ENCODE measurements around the gene NOPCHAP1.
"Not testable (repeated sequence)": the region's sequence is repeated elsewhere in the genome, so short reads cannot be mapped to it uniquely, and the experiment has no call there.

The NOPCHAP1 gene

DNA sequence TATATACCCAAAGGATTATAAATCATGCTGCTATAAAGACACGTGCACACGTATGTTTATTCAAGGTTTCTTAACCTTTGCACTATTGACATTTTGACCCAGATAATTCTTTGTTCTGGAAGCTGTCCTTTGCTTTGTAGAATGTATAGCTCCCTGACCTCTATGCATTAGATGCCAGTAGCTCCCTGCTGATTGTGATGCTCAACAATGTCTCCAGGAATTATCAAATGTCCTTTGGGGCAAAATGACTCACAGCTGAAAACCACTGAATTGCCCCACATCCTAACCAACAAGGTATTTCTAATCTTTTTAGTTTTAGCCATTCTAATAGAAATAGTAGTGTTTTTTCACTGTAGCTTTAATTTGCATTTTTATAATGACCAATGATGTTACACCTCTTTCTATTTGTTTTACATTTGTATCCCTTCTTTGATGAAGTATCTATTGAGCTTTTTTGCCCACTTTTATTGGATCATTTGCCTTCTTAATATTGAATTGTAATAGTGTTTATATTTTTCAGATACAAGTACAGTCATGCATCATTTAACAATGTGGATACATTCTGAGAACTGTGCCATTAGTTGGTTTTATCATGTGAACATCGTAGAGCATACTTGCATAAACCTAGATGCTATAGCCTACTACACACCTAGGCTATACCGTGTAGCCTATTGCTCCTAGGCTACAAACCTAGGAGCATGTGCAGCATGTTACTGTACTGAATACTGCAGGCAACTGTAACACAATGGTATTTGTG is 10.4 kb upstream of the NOPCHAP1 start:
- no peaks in the 10 kb centered on the region for H3K9me3 ChIP-seq
- TF ChIP-seq, protein P1, sequence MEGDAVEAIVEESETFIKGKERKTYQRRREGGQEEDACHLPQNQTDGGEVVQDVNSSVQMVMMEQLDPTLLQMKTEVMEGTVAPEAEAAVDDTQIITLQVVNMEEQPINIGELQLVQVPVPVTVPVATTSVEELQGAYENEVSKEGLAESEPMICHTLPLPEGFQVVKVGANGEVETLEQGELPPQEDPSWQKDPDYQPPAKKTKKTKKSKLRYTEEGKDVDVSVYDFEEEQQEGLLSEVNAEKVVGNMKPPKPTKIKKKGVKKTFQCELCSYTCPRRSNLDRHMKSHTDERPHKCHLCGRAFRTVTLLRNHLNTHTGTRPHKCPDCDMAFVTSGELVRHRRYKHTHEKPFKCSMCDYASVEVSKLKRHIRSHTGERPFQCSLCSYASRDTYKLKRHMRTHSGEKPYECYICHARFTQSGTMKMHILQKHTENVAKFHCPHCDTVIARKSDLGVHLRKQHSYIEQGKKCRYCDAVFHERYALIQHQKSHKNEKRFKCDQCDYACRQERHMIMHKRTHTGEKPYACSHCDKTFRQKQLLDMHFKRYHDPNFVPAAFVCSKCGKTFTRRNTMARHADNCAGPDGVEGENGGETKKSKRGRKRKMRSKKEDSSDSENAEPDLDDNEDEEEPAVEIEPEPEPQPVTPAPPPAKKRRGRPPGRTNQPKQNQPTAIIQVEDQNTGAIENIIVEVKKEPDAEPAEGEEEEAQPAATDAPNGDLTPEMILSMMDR (IDR thresholded peaks at IDR 0.05) = no peak
- no peaks in the 10 kb centered on the region for H3K27me3 ChIP-seq
- no peaks in the 10 kb centered on the region for H3K4me1 ChIP-seq (ENCODE audit: control insufficient read depth in 1 of 2, insufficient read depth in 1 of 2, low read depth in 1 of 2, low read length in 1 of 2)
- H3K27ac ChIP-seq = no peak overlapping the region
- H3K36me3 ChIP-seq = no peaks in the 10 kb centered on the region
- no peak overlapping the region for H3K4me3 ChIP-seq (ENCODE audit: low read depth in 1 of 2, low read length in 1 of 2)

DNA sequence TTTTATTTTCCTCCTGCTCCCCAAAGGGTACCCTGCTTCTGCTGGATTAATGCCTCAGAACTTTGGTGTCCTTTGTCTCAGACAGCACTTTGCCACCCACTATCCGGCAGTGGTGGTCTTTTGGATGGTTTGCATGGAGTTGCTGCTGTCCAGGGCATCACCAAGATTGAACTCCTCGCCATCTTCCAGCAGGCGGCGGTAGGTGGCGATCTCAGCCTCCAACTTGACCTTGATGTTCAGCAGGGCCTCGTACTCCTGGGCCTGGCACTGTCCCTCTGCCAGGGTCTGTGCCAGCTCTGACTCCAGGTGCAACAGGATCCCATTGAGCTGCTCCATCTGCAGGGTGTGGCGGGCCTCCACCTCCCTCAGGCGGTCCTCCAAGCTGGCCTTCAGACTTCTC is 9.4 kb upstream of the NOPCHAP1 start:
- Histone ChIP-seq H3K4me3 (ENCODE audit: low read depth in 1 of 2, low read length in 1 of 2) (no peak overlapping the region), H3K36me3 (no peaks in the 10 kb centered on the region)

DNA sequence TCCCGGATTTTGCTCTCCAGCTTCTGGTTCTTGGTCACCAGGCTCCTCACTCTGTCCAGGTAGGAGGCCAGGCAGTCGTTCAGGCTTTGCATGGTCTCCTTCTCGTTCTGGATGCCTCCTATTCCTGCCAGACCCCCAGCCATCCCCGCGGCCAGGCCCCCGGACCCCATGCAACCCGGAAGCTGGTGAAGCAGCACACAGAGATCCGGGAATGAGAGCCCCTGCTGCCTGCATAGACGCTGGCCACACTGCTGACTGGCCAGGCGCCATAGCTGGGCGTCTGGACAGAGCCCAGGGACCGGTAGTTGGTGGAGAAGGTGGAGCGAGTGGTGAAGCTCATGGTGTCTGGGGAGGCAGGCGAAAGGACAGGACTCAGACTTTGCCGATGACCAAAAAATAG is 8.4 kb upstream of the NOPCHAP1 start:
- not testable (repeated sequence) for H3K4me1 ChIP-seq (ENCODE audit: control insufficient read depth in 1 of 2, insufficient read depth in 1 of 2, low read depth in 1 of 2, low read length in 1 of 2); H3K4me3 ChIP-seq (ENCODE audit: low read depth in 1 of 2, low read length in 1 of 2); H3K27me3 ChIP-seq; H3K9me3 ChIP-seq; H3K27ac ChIP-seq; H3K36me3 ChIP-seq

More for the DNA sequence above, 9.4 kb upstream of the NOPCHAP1 start:
- Histone ChIP-seq H3K27me3 (no peaks in the 10 kb centered on the region), H3K9me3 (no peaks in the 10 kb centered on the region), H3K4me1 (ENCODE audit: control insufficient read depth in 1 of 2, insufficient read depth in 1 of 2, low read depth in 1 of 2, low read length in 1 of 2) (no peaks in the 10 kb centered on the region), H3K27ac (no peak overlapping the region)
- TF ChIP-seq, protein P1 (IDR thresholded peaks at IDR 0.05) = no peak

DNA sequence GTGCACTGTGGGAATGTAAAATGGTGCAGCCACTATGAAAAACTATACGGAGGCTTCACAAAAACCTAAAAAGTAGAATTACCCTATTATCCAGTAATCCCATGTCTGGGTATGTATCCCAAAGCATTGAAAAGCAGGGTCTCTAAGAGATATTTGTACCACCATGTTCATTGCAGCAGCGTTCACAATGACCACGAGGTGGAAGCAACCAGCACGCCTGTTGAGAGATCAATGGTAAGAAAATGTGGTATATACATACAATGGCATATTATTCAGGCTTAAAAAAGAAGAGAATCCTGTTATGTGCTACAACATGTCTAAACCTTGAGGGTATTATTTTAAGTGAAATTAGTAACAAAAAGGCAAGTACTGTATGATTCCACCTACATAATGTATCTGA is 910 bp upstream of the NOPCHAP1 start:
- H3K4me3 ChIP-seq (ENCODE audit: low read depth in 1 of 2, low read length in 1 of 2) = no peak overlapping the region
- H3K36me3 ChIP-seq = no peaks in the 10 kb centered on the region

DNA sequence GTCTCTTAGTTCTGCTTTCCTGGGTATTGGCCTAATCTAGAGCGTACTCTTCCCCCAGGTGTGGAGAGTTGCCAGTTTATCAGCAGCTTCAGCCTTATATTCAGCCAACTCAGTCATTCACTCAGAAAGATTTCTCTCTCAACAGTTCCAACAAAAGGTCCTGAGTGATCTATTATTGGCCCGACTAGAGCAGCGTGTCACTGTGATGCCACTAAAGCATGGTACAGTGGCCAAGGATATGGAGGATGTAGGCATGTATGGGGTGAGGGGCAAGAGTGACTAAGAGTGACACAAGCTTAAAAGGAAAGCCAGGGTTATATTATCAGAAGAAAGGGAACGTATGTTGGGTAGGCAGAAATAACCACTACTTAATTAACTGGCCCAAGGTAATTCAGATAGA is 4.8 kb downstream of the NOPCHAP1 start:
- H3K27me3 ChIP-seq = no peaks in the 10 kb centered on the region

More for the DNA sequence above, 910 bp upstream of the NOPCHAP1 start:
- Histone ChIP-seq H3K27ac (no peak overlapping the region), H3K4me1 (ENCODE audit: control insufficient read depth in 1 of 2, insufficient read depth in 1 of 2, low read depth in 1 of 2, low read length in 1 of 2) (peaks cover 12 to 13% of the 10 kb centered on the region in 2 experiments), H3K27me3 (peaks cover 13% of the 10 kb centered on the region), H3K9me3 (no peaks in the 10 kb centered on the region)
- TF ChIP-seq, protein P1 (IDR thresholded peaks at IDR 0.05) = no peak

DNA sequence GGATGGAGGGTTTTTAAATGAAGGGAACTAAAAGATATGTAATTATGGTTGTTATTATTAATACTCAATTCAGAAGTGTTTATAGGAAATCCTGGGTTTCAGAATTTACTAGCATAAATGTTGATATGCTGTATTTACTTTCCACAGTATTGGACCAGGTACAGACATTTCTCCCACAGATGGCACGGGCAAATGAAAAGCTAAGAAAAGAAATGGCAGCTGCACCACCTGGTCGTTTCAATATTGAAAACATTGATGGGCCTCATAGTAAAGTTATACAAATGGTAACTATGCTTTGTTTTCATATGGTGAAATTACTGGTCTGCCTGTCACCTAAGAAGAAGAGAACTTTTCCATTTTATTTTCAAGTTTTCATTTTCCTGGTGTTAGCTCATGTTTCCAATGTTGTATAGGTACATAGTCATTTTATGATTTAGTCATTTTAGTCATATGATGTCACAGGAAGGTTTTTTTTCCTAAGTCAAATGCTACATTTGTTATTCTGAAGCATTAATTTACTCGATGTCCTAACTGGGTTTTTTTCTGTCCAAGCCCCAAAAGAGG is 5.5 kb downstream of the NOPCHAP1 start:
- Histone ChIP-seq H3K36me3 (no peaks in the 10 kb centered on the region), H3K27ac (no peak overlapping the region), H3K9me3 (no peaks in the 10 kb centered on the region), H3K4me3 (ENCODE audit: low read depth in 1 of 2, low read length in 1 of 2) (no peak overlapping the region), H3K27me3 (no peaks in the 10 kb centered on the region), H3K4me1 (ENCODE audit: control insufficient read depth in 1 of 2, insufficient read depth in 1 of 2, low read depth in 1 of 2, low read length in 1 of 2) (peaks cover 2 to 4% of the 10 kb centered on the region in 2 experiments)
- TF ChIP-seq, protein P1 (IDR thresholded peaks at IDR 0.05) = no peak

More for the DNA sequence above, 4.8 kb downstream of the NOPCHAP1 start:
- Histone ChIP-seq H3K4me3 (ENCODE audit: low read depth in 1 of 2, low read length in 1 of 2) (no peak overlapping the region), H3K36me3 (no peaks in the 10 kb centered on the region), H3K9me3 (no peaks in the 10 kb centered on the region), H3K27ac (no peak overlapping the region), H3K4me1 (ENCODE audit: control insufficient read depth in 1 of 2, insufficient read depth in 1 of 2, low read depth in 1 of 2, low read length in 1 of 2) (peaks cover 6 to 7% of the 10 kb centered on the region in 2 experiments)
- TF ChIP-seq, protein P1 (IDR thresholded peaks at IDR 0.05) = no peak
